NB4 (cell line): ENCODE measurements around the gene MDFI.

Experiments
- POLR2A ChIP-seq: IDR thresholded peaks from 2 replicates; pipeline ENCODE4 v1.6.1; 2011; ENCODE audit warnings: mild to moderate bottlenecking; ENCODE audit not compliant: insufficient read length; ENCODE audit errors: extremely low read depth
- TF ChIP-seq, protein P1 (sequence below): IDR thresholded peaks from 2 replicates; pipeline ENCODE4 v1.6.1; 2011; ENCODE audit warnings: low read depth, low read length
- TF ChIP-seq, protein P2 (sequence below): IDR thresholded peaks from one replicate; pipeline ENCODE4 v1.5.1; 2012; ENCODE audit warnings: low read depth, low read length

DNA sequence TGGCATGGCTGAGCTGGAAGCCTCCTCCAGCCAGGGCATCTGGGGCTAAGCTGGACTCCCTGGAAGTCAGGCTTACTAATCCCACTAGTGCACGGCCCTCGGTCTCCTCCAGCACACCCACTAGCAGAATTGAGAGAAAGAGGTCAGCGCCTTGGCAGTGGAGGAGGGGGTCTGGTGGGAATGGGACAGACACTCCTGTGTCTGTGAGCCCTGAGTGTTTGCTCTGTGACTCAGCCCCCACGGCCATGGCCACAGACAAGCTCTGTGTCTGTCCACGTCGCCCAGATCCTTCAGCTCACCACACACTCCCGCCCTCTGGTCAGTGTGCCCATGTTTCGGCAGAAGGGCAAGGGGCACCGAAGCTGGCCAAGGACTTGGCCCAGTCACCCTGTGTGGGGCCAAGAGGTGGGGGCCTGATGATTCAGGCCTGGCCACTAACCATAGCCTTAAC is 8.8 kb downstream of the MDFI start:
- TF ChIP-seq, protein P1, sequence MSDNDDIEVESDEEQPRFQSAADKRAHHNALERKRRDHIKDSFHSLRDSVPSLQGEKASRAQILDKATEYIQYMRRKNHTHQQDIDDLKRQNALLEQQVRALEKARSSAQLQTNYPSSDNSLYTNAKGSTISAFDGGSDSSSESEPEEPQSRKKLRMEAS = no peak
- TF ChIP-seq, protein P2, sequence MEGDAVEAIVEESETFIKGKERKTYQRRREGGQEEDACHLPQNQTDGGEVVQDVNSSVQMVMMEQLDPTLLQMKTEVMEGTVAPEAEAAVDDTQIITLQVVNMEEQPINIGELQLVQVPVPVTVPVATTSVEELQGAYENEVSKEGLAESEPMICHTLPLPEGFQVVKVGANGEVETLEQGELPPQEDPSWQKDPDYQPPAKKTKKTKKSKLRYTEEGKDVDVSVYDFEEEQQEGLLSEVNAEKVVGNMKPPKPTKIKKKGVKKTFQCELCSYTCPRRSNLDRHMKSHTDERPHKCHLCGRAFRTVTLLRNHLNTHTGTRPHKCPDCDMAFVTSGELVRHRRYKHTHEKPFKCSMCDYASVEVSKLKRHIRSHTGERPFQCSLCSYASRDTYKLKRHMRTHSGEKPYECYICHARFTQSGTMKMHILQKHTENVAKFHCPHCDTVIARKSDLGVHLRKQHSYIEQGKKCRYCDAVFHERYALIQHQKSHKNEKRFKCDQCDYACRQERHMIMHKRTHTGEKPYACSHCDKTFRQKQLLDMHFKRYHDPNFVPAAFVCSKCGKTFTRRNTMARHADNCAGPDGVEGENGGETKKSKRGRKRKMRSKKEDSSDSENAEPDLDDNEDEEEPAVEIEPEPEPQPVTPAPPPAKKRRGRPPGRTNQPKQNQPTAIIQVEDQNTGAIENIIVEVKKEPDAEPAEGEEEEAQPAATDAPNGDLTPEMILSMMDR = no peak
- no peak for TF ChIP-seq POLR2A
